Activated T-helper 1 cell treated with anti-CD3 and anti-CD28 coated beads, Interleukin-12 subunit alpha, Interleukin-12 subunit beta, Interleukin-2, Interleukin-4 antibody, amounts not matched to agents 30 ng/mL and 10 ng/mL and 1 ng/mL, durations not matched to agents 14 hours and 24 hours and 36 hours (primary cell): ENCODE data around the gene CRHR1. TPM values are rescaled to one million over a fixed set of nuclear protein-coding genes. Genes with fewer than 3 reads are reported as not detected.

Experiments
- DNase-seq: peaks from one replicate; pipeline ENCODE4 v3.0.0; 2021; ENCODE audit warnings: low spot score
- H3K27ac Mint-ChIP-seq: one replicate; pipeline ENCODE4 v1.8.0; 2021; ENCODE audit warnings: mild to moderate bottlenecking, mixed read lengths
- H3K27me3 Mint-ChIP-seq: one replicate; pipeline ENCODE4 v1.8.0; 2022; ENCODE audit warnings: mild to moderate bottlenecking, moderate library complexity, mixed read lengths; ENCODE audit not compliant: insufficient read depth
- H3K36me3 Mint-ChIP-seq: one replicate; pipeline ENCODE4 v1.8.0; 2021; ENCODE audit warnings: low read depth, mixed read lengths
- H3K4me1 Mint-ChIP-seq: one replicate; pipeline ENCODE4 v1.8.0; 2021; ENCODE audit warnings: low read depth, mixed read lengths
- H3K4me3 Mint-ChIP-seq: one replicate; pipeline ENCODE4 v1.8.0; 2021; ENCODE audit warnings: mild to moderate bottlenecking, moderate library complexity, mixed read lengths
- H3K9me3 Mint-ChIP-seq: one replicate; pipeline ENCODE4 v1.8.0; 2021; ENCODE audit warnings: mixed read lengths
- intact Hi-C: fragments of 100-400 bp; cut with micrococcal nuclease; formaldehyde crosslinking; loops from one replicate; pipeline ENCODE4 v1.15.1; 2024
- total RNA-seq: library from RNA; stranded (reverse); gene quantifications from 2 replicates; pipeline ENCODE4 v1.2.3, GENCODE V29; 2022

CRHR1 gene
- total RNA-seq, 1 donor from 2014 or later = not detected

DNA sequence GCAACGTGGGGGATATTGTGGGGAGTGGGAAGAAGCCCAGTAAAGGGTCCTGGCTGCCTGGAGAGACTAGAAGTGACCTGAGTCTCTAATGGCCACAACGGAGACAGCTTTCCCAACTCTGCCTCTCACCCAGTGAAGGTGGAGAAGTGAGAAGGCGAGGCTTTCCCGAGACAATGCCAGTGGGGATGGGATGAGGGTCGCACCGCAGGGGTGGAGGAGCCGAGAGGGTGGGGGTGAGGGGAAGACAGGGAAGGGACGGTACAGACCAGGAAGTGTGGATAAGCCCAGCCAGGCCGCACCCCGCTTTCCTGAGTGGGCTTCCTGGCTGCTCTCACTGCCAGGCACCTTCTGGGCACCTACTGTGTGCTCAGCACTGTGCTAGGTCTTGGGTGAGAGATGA, 53.1 kb downstream of the CRHR1 start:
- Mint-ChIP-seq H3K4me1 (no peaks in the 10 kb centered on the region), H3K27me3 (no peaks in the 10 kb centered on the region), H3K4me3 (no peak overlapping the region), H3K9me3 (no peaks in the 10 kb centered on the region), H3K27ac (no peak overlapping the region), H3K36me3 (no peaks in the 10 kb centered on the region)
- no peak for DNase-seq
- intact Hi-C loops = loop anchor here (10.0 kb wide), 1 partner anchor 52 kb away; the partner anchor contains the start of gene CRHR1

DNA sequence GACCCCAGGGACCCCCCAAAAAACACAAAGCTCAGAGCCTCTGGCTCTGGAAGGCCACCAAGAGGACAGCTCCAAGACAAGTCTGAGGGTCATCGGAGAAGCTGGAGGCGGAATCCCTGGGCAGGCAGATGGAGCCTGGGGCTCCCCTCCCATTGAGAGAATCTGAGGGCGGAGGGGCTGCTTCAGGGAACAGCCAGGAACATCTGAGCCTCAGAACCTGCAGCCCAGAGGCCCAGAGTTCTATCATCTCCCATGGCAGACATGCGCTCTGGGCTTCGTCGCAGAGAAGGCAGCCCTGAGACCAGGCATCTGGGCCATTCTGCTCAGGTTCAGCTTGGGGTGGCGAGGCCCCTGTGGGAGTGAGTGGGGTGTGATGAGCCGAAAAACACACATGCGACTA, 53.5 kb downstream of the CRHR1 start:
- Mint-ChIP-seq H3K36me3 (no peaks in the 10 kb centered on the region), H3K27ac (no peak overlapping the region), H3K27me3 (no peaks in the 10 kb centered on the region), H3K9me3 (no peaks in the 10 kb centered on the region), H3K4me3 (no peak overlapping the region), H3K4me1 (no peaks in the 10 kb centered on the region)
- intact Hi-C loops = loop anchor here (10.0 kb wide), 1 partner anchor 53 kb away; the partner anchor contains the start of gene CRHR1
- DNase-seq = no peak

DNA sequence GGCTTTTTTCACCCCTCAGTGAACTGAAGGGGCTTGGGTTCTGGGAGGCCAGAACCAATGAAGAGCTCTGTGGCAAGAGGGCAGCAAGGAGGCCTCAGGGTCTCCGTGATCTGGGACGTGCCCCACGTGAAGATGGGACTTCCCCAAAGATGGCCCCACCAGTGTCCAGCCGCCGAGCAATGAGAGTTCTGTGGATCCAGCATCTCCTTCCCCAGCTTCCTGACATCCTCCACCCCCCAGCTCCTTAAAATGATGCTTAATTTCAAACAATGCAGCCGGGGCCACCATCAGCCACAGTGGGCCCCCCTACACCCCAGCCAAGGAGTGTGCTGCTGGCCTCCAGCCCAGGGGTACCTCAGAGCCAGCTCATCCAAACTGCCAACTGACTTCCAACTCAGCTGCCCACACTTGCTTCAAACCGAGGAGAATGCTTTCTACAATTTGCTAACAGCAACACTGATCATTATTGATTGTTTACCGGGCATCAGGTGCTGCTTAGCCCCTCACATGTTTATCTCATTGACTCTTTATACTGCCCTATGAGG, 54.7 kb downstream of the CRHR1 start:
- no peak overlapping the region for H3K27ac Mint-ChIP-seq
- no peak overlapping the region for H3K4me3 Mint-ChIP-seq
- H3K4me1 Mint-ChIP-seq = no peaks in the 10 kb centered on the region
- DNase-seq = no peak
- no peaks in the 10 kb centered on the region for H3K27me3 Mint-ChIP-seq
- intact Hi-C loops = loop anchor here (10.0 kb wide), 1 partner anchor 54 kb away; the partner anchor contains the start of gene CRHR1
- no peaks in the 10 kb centered on the region for H3K36me3 Mint-ChIP-seq
- H3K9me3 Mint-ChIP-seq = no peaks in the 10 kb centered on the region

DNA sequence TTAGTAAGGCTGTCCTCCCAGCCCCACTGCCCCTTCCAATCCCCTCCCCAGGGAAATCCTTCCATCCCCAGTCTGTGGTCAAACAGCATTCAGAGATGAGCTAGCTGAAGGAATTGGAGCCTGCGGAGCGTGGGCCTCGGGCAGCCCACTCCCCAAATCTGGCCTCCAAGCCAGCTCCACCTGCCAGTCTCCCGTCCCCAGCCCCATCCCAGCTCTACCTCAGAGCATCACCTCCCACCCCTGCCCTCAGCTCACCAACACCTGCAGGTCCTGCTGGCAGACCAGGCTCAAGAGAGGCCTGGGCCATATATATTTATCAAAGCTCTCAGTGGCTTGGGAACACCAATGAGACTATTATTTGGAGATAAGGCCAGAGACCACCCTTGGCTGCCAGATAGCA, 55.3 kb downstream of the CRHR1 start:
- DNase-seq = no peak
- Mint-ChIP-seq H3K4me1 (no peaks in the 10 kb centered on the region), H3K4me3 (no peak overlapping the region), H3K36me3 (no peaks in the 10 kb centered on the region), H3K27ac (no peak overlapping the region), H3K9me3 (no peaks in the 10 kb centered on the region), H3K27me3 (no peaks in the 10 kb centered on the region)
- intact Hi-C loops = loop anchor here (10.0 kb wide), 1 partner anchor 55 kb away; the partner anchor contains the start of gene CRHR1

DNA sequence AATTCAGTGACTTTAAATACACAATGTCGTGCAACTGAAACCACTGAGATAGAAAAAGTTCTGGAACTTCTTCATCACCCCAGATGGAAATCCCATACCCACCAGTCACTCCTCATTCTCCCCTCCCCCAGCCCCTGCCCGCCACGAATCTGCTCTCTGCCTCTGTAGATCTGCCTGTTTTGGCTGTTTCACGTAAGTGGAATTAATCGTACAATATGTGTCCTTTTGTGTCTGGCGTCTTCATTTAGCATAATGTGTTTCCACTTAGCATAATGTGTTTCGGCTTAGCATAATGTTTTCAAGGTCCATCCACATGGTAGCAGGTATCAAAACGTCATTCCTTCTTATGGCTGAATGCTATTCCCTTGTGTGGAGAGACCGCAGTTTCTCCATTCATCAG, 57.1 kb downstream of the CRHR1 start:
- Mint-ChIP-seq H3K4me3 (no peak overlapping the region), H3K36me3 (no peaks in the 10 kb centered on the region), H3K27ac (no peak overlapping the region), H3K9me3 (no peaks in the 10 kb centered on the region), H3K27me3 (no peaks in the 10 kb centered on the region), H3K4me1 (no peaks in the 10 kb centered on the region)
- intact Hi-C loops = no loop called here
- DNase-seq = no peak

DNA sequence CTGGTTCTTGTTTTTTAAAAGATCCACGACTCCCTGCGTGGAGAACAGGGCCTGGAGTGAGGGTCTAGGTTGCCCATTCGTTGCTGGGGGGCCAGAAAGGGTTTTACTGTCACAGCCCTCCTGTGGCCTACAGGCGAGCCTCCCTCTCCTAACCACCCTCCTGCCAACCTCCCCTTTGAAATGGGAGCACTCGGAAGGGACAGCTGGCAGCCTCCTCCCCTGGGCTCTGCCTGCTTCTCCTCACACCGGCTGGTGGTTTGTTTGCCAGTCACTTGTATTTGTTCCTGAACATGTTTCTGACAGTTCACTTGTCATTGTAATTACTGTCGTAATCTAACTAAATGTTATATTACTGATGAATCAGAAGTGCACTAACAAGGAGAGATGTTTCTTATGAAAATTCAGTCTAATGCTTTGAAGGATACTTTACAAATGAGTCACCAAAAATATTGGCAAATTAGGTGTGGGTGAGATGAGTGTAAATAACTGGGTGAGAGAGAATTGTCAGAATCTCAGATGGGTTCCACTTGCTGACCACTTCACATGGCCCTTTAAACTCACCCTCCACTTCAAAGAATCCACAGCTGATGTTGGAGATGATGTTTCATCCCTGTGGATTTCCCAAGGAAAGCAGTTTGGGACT, 57.9 kb downstream of the CRHR1 start:
- intact Hi-C loops = no loop called here
- Mint-ChIP-seq H3K9me3 (no peaks in the 10 kb centered on the region), H3K27me3 (no peaks in the 10 kb centered on the region)

DNA sequence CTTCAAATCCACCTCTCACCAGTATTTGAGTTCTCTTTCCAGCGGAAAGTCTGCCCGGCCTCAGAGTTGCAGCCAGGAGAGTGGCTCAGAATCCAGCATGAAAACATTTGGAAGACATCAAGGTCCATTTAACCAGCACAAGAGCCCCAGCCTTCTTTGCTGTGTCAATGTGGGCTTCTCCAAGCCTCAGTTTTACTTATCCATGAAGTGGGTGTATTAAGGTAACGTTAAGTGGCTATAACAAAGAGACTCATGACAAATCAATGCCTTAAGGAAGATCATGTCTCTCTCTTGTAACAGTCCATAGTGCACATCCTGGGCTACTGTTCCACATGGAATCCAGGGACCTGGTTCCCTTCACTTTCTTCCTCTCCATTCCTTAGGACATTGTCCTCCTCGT, 59.6 kb downstream of the CRHR1 start:
- Mint-ChIP-seq H3K9me3 (no peaks in the 10 kb centered on the region), H3K4me3 (no peak overlapping the region), H3K36me3 (no peaks in the 10 kb centered on the region), H3K27ac (no peak overlapping the region), H3K4me1 (no peaks in the 10 kb centered on the region), H3K27me3 (no peaks in the 10 kb centered on the region)
- DNase-seq = no peak
- intact Hi-C loops = no loop called here

More for the DNA sequence above, 57.9 kb downstream of the CRHR1 start:
- Mint-ChIP-seq H3K4me1 (no peaks in the 10 kb centered on the region), H3K27ac (no peak overlapping the region), H3K36me3 (no peaks in the 10 kb centered on the region), H3K4me3 (no peak overlapping the region)
- no peak for DNase-seq

DNA sequence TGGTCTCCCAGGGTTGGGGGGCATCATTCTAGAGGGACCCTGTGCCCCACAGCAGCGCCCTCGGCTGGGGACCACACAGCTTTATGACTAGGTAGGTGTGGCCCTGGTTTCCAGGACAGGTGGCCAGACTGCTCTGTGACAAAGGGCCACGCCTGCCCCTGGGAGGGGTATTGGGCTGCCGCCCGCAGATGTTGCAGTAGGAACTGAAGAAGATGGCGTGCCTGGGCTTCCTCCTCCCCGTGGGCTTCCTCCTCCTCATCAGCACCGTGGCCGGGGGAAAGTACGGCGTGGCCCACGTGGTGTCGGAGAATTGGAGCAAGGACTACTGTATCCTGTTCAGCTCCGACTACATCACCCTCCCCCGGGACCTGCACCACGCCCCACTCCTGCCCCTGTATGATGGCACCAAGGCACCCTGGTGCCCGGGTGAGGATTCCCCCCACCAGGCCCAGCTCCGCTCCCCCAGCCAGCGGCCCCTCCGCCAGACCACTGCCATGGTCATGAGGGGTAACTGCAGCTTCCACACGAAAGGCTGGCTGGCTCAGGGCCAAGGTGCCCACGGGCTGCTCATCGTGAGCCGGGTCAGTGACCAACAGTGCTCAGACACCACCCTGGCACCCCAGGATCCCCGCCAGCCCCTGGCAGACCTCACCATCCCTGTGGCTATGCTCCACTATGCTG, 60.7 kb downstream of the CRHR1 start, which contains the start of gene SPPL2C:
TSS of gene SPPL2C (plus strand) at position 187 of the 681 bp plus-strand sequence. CDS start at position 213, 26 bp downstream.
- no peak within 1 kb of the TSS for H3K4me3 Mint-ChIP-seq
- intact Hi-C loops = no loop called here
- H3K4me1 Mint-ChIP-seq = no peaks in the 10 kb centered on the region
- H3K27ac Mint-ChIP-seq = no peak within 1 kb of the TSS
- H3K9me3 Mint-ChIP-seq = no peaks in the 10 kb centered on the region
- no peaks in the 10 kb centered on the region for H3K36me3 Mint-ChIP-seq
- no peaks in the 10 kb centered on the region for H3K27me3 Mint-ChIP-seq
- DNase-seq = no peak

DNA sequence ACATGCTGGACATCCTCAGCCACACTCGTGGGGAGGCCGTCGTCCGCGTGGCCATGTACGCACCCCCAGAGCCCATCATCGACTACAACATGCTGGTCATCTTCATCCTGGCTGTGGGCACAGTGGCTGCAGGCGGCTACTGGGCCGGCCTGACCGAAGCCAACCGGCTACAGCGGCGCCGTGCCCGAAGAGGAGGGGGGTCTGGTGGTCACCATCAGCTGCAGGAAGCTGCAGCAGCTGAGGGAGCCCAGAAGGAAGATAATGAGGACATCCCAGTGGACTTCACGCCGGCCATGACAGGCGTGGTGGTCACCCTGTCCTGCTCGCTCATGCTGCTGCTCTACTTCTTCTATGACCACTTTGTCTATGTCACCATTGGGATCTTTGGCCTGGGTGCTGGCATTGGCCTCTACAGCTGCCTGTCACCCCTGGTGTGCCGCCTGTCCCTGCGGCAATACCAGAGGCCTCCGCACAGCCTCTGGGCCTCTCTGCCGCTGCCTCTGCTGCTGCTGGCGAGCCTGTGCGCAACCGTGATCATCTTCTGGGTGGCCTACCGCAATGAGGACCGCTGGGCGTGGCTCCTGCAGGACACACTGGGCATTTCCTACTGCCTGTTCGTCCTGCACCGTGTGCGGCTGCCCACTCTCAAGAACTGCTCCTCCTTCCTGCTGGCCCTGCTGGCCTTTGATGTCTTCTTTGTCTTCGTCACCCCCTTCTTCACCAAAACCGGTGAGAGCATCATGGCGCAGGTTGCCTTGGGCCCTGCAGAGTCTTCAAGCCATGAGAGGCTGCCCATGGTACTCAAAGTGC, 61.5 kb downstream of the CRHR1 start:
- H3K27ac Mint-ChIP-seq = no peak overlapping the region
- no peak overlapping the region for H3K4me3 Mint-ChIP-seq
- intact Hi-C loops = no loop called here
- H3K36me3 Mint-ChIP-seq = no peaks in the 10 kb centered on the region
- no peaks in the 10 kb centered on the region for H3K27me3 Mint-ChIP-seq
- no peak for DNase-seq
- H3K4me1 Mint-ChIP-seq = no peaks in the 10 kb centered on the region
- no peaks in the 10 kb centered on the region for H3K9me3 Mint-ChIP-seq

DNA sequence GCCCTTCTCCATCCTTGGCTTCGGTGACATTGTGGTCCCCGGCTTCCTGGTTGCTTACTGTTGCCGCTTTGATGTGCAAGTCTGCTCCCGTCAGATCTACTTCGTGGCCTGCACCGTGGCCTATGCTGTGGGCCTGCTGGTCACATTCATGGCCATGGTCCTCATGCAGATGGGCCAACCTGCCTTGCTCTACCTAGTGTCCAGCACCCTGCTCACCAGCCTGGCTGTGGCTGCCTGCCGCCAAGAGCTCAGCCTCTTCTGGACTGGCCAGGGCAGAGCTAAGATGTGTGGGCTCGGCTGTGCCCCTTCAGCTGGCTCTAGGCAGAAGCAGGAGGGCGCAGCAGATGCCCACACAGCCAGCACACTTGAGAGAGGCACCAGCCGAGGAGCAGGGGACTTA, 62.1 kb downstream of the CRHR1 start:
- H3K9me3 Mint-ChIP-seq = no peaks in the 10 kb centered on the region
- no peaks in the 10 kb centered on the region for H3K36me3 Mint-ChIP-seq
- H3K4me1 Mint-ChIP-seq = no peaks in the 10 kb centered on the region
- DNase-seq = no peak
- no peak overlapping the region for H3K4me3 Mint-ChIP-seq
- no peak overlapping the region for H3K27ac Mint-ChIP-seq
- no peaks in the 10 kb centered on the region for H3K27me3 Mint-ChIP-seq
- intact Hi-C loops = no loop called here

DNA sequence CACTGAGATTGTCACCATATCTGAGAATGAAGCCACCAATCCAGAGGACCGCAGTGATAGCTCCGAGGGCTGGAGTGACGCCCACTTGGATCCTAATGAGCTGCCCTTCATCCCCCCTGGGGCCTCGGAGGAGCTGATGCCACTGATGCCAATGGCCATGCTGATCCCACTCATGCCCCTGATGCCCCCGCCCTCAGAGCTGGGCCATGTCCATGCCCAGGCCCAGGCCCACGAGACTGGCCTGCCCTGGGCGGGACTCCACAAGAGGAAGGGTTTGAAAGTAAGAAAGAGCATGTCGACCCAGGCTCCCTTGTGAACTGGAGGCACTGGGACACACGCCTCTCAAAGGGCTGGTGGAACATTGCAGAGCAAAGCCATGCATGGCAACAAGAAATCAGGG, 62.5 kb downstream of the CRHR1 start:
- no peak overlapping the region for H3K4me3 Mint-ChIP-seq
- H3K4me1 Mint-ChIP-seq = no peaks in the 10 kb centered on the region
- H3K36me3 Mint-ChIP-seq = no peaks in the 10 kb centered on the region
- no peaks in the 10 kb centered on the region for H3K27me3 Mint-ChIP-seq
- DNase-seq = no peak
- intact Hi-C loops = no loop called here
- H3K9me3 Mint-ChIP-seq = no peaks in the 10 kb centered on the region
- H3K27ac Mint-ChIP-seq = no peak overlapping the region

DNA sequence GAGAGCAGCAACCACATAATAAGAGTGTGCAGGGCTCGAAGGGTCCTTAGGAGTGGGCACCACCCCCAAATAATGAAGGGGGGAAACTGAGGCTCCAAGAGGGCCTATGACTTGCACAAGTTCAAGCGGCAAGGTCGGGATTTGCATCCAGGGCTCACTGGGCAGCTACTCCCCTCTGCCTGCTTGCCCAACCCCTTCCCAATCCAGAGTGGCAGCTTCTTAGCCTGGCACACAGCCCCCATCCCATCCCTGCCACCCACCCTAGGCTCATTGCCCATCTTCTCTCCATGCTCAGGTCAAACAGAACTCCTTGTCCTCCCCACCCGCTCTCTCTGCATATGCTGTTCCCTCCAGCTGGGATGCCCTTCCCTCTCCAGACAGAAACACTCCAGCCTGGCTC, 63.0 kb downstream of the CRHR1 start:
- Mint-ChIP-seq H3K27ac (no peak overlapping the region), H3K27me3 (no peaks in the 10 kb centered on the region), H3K4me3 (no peak overlapping the region), H3K9me3 (no peaks in the 10 kb centered on the region), H3K4me1 (no peaks in the 10 kb centered on the region), H3K36me3 (no peaks in the 10 kb centered on the region)
- no peak for DNase-seq
- intact Hi-C loops = no loop called here

DNA sequence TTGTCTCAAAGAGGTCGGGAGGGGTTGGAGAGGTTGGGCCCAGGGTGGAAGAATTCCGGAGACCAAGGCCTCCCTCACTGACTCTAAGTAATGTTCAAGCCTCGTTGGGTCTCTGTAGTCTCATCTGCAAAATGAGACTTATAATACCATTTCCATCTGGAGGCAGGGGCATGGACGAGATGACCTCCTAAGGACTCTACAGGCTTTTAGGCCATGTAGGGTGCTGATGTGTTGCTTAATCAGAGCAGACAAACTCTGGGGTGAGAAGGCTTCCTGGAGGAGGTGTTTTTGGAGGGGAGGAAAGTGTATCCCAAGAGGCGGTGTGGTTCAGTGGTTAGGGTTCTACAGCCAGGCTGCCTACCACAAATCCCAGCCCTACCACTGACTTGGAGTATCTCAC, 63.6 kb downstream of the CRHR1 start:
- H3K4me3 Mint-ChIP-seq = no peak overlapping the region
- no peaks in the 10 kb centered on the region for H3K9me3 Mint-ChIP-seq
- H3K36me3 Mint-ChIP-seq = no peaks in the 10 kb centered on the region
- no peak for DNase-seq
- no peaks in the 10 kb centered on the region for H3K27me3 Mint-ChIP-seq
- no peak overlapping the region for H3K27ac Mint-ChIP-seq
- intact Hi-C loops = no loop called here
- peaks cover 4% of the 10 kb centered on the region for H3K4me1 Mint-ChIP-seq
